ENCODE measurements around the gene PLK5.

PLK5 gene

GRCh38 chr19:1520203-1520780 lies 3.6 kb upstream of the PLK5 start:
- DNase-seq (ENCODE audit: low spot score) = no peak
- CTCF ChIA-PET = interaction anchor here (1.0 kb wide), 1 partner anchor 282 kb away, joined by 4 read pairs; no protein-coding TSS in a partner anchor
- TF ChIP-seq CTCF (conservative IDR thresholded peaks at IDR 0.05; ENCODE audit: low read depth) = no peak

GRCh38 chr19:1521636-1522035 lies 2.2 kb upstream of the PLK5 start:
- TF ChIP-seq CTCF (conservative IDR thresholded peaks at IDR 0.05; ENCODE audit: low read depth) = no peak
- POLR2A ChIA-PET (ENCODE audit: low non-redundant PET) = no interaction called here
- no peak overlapping the region for H3K27ac ChIP-seq
- CTCF ChIA-PET = no interaction called here
- no peak for DNase-seq (ENCODE audit: low spot score)

More at GRCh38 chr19:1520203-1520780, 3.6 kb upstream of the PLK5 start:
- POLR2A ChIA-PET (ENCODE audit: low non-redundant PET) = interaction anchor here (0.5 kb wide), 1 partner anchor 47 kb away, joined by 3 read pairs; no protein-coding TSS in a partner anchor
- no peak overlapping the region for H3K27ac ChIP-seq

- TF ChIP-seq CTCF (conservative IDR thresholded peaks at IDR 0.05; ENCODE audit: low read depth) = no peak
- no peak for DNase-seq (ENCODE audit: low spot score)
- H3K27ac ChIP-seq = no peak overlapping the region
- ChIA-PET CTCF (interaction anchor here (0.6 kb wide), 1 partner anchor 85 kb away, joined by 3 read pairs; no protein-coding TSS in a partner anchor), POLR2A (ENCODE audit: low non-redundant PET) (no interaction called here)
Measured at GRCh38 chr19:1522061-1522460, 1.8 kb upstream of the PLK5 start.

GRCh38 chr19:1522838-1523237 lies 1.0 kb upstream of the PLK5 start:
- no peak for DNase-seq (ENCODE audit: low spot score)
- no peak for TF ChIP-seq CTCF (conservative IDR thresholded peaks at IDR 0.05; ENCODE audit: low read depth)
- ChIA-PET CTCF (interaction anchor here (0.6 kb wide), 2 partner anchors 52 to 85 kb away, joined by 3 to 4 read pairs; no protein-coding TSS in a partner anchor), POLR2A (ENCODE audit: low non-redundant PET) (no interaction called here)
- no peak overlapping the region for H3K27ac ChIP-seq

GRCh38 chr19:1524287-1524971 lies 552 bp downstream of the PLK5 start:
- CTCF ChIA-PET = interaction anchor here (0.6 kb wide), 1 partner anchor 104 kb away, joined by 3 read pairs; no protein-coding TSS in a partner anchor
- no peak for DNase-seq (ENCODE audit: low spot score)
- POLR2A ChIA-PET (ENCODE audit: low non-redundant PET) = interaction anchor here (0.5 kb wide), 1 partner anchor 121 kb away, joined by 4 read pairs; no protein-coding TSS in a partner anchor
- no peak for TF ChIP-seq CTCF (conservative IDR thresholded peaks at IDR 0.05; ENCODE audit: low read depth)
- H3K27ac ChIP-seq = no peak overlapping the region

GRCh38 chr19:1524972-1525325 lies 1.1 kb downstream of the PLK5 start:
- ChIA-PET CTCF (no interaction called here), POLR2A (ENCODE audit: low non-redundant PET) (interaction anchor here (0.5 kb wide), 1 partner anchor 122 kb away, joined by 4 read pairs; no protein-coding TSS in a partner anchor)
- DNase-seq (ENCODE audit: low spot score) = no peak
- no peak overlapping the region for H3K27ac ChIP-seq
- no peak for TF ChIP-seq CTCF (conservative IDR thresholded peaks at IDR 0.05; ENCODE audit: low read depth)

Measured in RWPE1 (cell line).